Smooth muscle cell (in vitro differentiated cells): ENCODE data around the gene ATF6B. TPM values are rescaled to one million over a fixed set of nuclear protein-coding genes. Genes with fewer than 3 reads are reported as not detected.

Source experiments
- DNase-seq: peaks from one replicate; lab custom pipeline; 2025; ENCODE audit not compliant: unreplicated experiment; lab: John Stamatoyannopoulos, UW
- H2AFZ ChIP-seq: fragments of 200-600 bp; sonication (generic); 2 replicates; pipeline ENCODE4 v1.6.0; 2016; ENCODE audit warnings: antibody characterized with exemption, low read depth, mild to moderate bottlenecking
- H3F3A ChIP-seq: fragments of 200-600 bp; sonication (generic); 2 replicates; pipeline ENCODE4 v1.6.0; 2017; ENCODE audit warnings: antibody characterized with exemption, low read depth
- H3K27ac ChIP-seq: fragments of 200-600 bp; sonication (generic); 2 replicates; pipeline ENCODE4 v1.5.1; 2016; ENCODE audit warnings: low read depth, mild to moderate bottlenecking
- H3K27me3 ChIP-seq: fragments of 200-600 bp; sonication (generic); 2 replicates; pipeline ENCODE4 v1.6.1; 2016; ENCODE audit warnings: low read depth, mild to moderate bottlenecking
- H3K36me3 ChIP-seq: fragments of 200-600 bp; sonication (generic); 2 replicates; pipeline ENCODE4 v1.5.1; 2016; ENCODE audit warnings: low read depth
- H3K4me1 ChIP-seq: fragments of 200-600 bp; sonication (generic); 2 replicates; pipeline ENCODE4 v1.5.1; 2016; ENCODE audit warnings: low read depth
- H3K4me2 ChIP-seq: fragments of 200-600 bp; sonication (generic); 2 replicates; pipeline ENCODE4 v1.6.0; 2016; ENCODE audit warnings: mild to moderate bottlenecking
- H3K4me3 ChIP-seq: fragments of 200-600 bp; sonication (generic); 2 replicates; pipeline ENCODE4 v1.5.1; 2016; ENCODE audit warnings: mild to moderate bottlenecking
- H3K79me2 ChIP-seq: fragments of 200-600 bp; sonication (generic); 2 replicates; pipeline ENCODE4 v1.6.0; 2016; ENCODE audit warnings: low read depth, mild to moderate bottlenecking
- H3K9ac ChIP-seq: fragments of 200-600 bp; sonication (generic); 2 replicates; pipeline ENCODE4 v1.6.0; 2016; ENCODE audit warnings: low read depth
- H3K9me3 ChIP-seq: fragments of 200-600 bp; sonication (generic); replicated peaks from 2 replicates; pipeline ENCODE4 v1.5.1; 2016; ENCODE audit warnings: low read depth
- H4K20me1 ChIP-seq: fragments of 200-600 bp; sonication (generic); 2 replicates; pipeline ENCODE4 v1.6.0; 2016; ENCODE audit warnings: low read depth
- WGBS: methylation state at CpG from one replicate; pipeline ENCODE4 v1.1.7; 2016; ENCODE audit warnings: low lambda C conversion rate; 5-methylcytosine and 5-hydroxymethylcytosine counted together
- polyA plus RNA-seq: library from polyadenylated mRNA; unstranded; fragments of >200 nt; fragmentation: Nextera tagmentation; extraction: Ambion mirVana; gene quantifications from 2 replicates; pipeline ENCODE4 v1.2.1, GENCODE V29; 2016
- total RNA-seq: library from RNA; depleted of rRNA; stranded (reverse); fragments of >200 nt; gene quantifications from 2 replicates; pipeline ENCODE4 v1.2.3, GENCODE V29; 2014
- TF ChIP-seq, protein P1 (sequence below): fragments of 200-600 bp; sonication (generic); IDR thresholded peaks from 2 replicates; pipeline ENCODE4 v1.5.1; 2017; ENCODE audit warnings: borderline replicate concordance, mild to moderate bottlenecking, antibody characterized with exemption; ENCODE audit not compliant: insufficient read depth, poor library complexity, severe bottlenecking

ATF6B gene
- total and polyA plus RNA-seq, 2 experiments from 2014 or later: 22.2 to 22.5 TPM

DNA sequence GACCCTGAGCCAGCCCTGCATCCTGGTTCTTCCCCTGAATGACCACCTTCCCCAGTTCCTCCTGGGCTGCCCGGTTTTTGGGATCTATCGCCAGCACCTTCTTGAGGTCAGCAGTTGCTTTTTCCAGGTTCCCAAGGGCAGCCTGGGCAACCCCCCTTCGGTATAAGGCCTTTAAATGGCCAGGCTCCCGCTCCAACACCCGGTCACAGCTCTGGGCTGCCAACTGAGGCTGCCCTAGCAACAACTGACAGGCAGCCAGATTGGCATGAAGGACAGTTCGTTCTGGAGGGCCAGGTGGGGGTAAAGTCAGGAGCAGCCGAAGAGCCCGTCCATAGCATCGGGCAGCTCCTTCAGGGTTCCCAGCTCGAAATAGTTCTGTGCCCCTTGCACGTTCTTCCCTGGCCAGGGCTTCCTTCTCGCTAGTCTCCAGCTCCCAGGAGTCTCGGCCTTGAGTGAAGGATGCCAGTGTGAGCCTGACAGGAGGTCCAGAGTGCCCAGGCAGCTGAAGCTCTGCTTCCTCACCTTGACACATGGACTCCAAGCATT is 778 bp upstream of the ATF6B start:
- TF ChIP-seq, protein P1, sequence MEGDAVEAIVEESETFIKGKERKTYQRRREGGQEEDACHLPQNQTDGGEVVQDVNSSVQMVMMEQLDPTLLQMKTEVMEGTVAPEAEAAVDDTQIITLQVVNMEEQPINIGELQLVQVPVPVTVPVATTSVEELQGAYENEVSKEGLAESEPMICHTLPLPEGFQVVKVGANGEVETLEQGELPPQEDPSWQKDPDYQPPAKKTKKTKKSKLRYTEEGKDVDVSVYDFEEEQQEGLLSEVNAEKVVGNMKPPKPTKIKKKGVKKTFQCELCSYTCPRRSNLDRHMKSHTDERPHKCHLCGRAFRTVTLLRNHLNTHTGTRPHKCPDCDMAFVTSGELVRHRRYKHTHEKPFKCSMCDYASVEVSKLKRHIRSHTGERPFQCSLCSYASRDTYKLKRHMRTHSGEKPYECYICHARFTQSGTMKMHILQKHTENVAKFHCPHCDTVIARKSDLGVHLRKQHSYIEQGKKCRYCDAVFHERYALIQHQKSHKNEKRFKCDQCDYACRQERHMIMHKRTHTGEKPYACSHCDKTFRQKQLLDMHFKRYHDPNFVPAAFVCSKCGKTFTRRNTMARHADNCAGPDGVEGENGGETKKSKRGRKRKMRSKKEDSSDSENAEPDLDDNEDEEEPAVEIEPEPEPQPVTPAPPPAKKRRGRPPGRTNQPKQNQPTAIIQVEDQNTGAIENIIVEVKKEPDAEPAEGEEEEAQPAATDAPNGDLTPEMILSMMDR: no peak
- DNase-seq: no peak
- Histone ChIP-seq H3K4me3 (peak overlapping the region; percentile 95), H4K20me1 (no peaks in the 10 kb centered on the region), H3K27me3 (no peaks in the 10 kb centered on the region), H3K36me3 (peaks cover 3% of the 10 kb centered on the region), H2AFZ (no peak overlapping the region), H3K4me2 (peak overlapping the region; percentile 99), H3K4me1 (peaks cover 21% of the 10 kb centered on the region), H3K27ac (peak overlapping the region; percentile 80), H3K79me2 (peaks cover 25% of the 10 kb centered on the region), H3K9me3 (no peaks in the 10 kb centered on the region), H3F3A (peaks cover 4% of the 10 kb centered on the region), H3K9ac (peak overlapping the region; percentile 91)
- WGBS: 93% methylated on average over 13 of the region's 13 CpGs

DNA sequence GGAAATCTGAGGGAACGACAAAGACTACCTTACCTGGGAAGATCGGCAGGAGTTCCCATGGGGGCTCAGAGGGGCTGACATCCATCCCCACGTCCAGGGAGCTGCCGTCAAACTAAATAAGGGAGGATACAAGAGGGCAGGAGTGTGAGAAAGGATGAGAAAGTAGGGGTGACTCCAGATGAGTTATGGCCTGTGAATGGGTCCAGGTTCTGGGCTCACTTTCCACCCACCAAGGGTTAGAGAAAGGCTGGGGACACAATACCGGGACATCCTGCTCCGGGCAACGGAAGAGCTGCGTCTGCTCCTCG is 683 bp downstream of the ATF6B start:
- peaks cover 3% of the 10 kb centered on the region for H3K36me3 ChIP-seq
- TF ChIP-seq, protein P1: no peak

DNA sequence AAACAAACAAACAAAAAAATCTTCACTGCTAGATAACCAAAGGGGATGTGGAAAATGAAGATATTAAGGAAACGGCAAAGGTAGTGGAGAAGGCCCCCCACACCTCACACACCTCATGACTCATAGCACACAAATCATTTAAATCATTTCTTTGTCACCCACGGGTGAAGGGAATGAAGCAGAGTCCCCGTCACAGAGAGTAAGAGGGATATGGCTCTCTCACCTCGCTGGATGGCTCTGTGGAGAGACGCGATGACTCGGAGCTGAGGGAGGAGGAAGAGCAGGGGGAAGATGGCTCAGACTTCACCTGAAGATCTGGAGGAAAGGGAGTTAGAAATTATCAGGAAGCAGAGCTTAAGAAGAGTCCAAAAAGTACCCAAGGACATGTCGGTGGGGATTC is 1.2 kb downstream of the ATF6B start:
- Histone ChIP-seq H3K9ac (peak overlapping the region; percentile 98), H3K9me3 (no peaks in the 10 kb centered on the region), H3K79me2 (peaks cover 25% of the 10 kb centered on the region), H3K36me3 (peaks cover 3% of the 10 kb centered on the region), H3K4me1 (peaks cover 21% of the 10 kb centered on the region), H3K27me3 (no peaks in the 10 kb centered on the region), H2AFZ (no peak overlapping the region), H3K4me3 (peak overlapping the region; percentile 99), H3F3A (peaks cover 4% of the 10 kb centered on the region), H3K4me2 (peak overlapping the region; percentile 97), H4K20me1 (no peaks in the 10 kb centered on the region), H3K27ac (peak overlapping the region; percentile 95)
- WGBS: 75% methylated on average over 8 of the region's 8 CpGs
- TF ChIP-seq, protein P1: no peak
- no peak for DNase-seq

More for the DNA sequence above, 683 bp downstream of the ATF6B start:
- Histone ChIP-seq H3K27me3 (no peaks in the 10 kb centered on the region), H3K27ac (peak overlapping the region; percentile 95), H3K4me3 (peak overlapping the region; percentile 99), H2AFZ (peak overlapping the region; percentile 99), H3F3A (peaks cover 4% of the 10 kb centered on the region), H3K79me2 (peaks cover 25% of the 10 kb centered on the region), H3K4me1 (peaks cover 21% of the 10 kb centered on the region), H3K9me3 (no peaks in the 10 kb centered on the region), H4K20me1 (no peaks in the 10 kb centered on the region), H3K9ac (peak overlapping the region; percentile 98), H3K4me2 (peak overlapping the region; percentile 97)
- DNase-seq: no peak
- 23% methylated on average over 9 of the region's 9 CpGs for WGBS

DNA sequence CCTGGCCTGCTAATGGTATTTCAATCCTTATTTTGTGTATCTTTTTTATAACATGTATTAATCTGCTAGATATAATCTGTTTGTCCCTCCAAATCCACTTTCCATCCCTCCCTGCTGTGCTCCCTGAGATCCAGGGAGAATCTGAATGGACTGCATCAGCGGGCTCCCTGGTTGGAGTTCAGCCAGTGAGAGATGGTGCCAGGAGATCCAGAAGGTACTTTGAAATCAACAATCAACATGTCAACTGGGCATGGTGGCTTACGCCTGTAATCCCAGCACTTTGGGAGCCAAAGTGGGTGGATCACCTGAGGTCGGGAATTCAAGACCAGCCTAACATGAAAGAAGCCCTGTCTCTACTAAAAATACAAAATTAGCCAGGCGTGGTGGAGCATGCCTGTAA is 4.4 kb downstream of the ATF6B start:
- no peak overlapping the region for H2AFZ ChIP-seq

More for the DNA sequence above, 4.4 kb downstream of the ATF6B start:
- H3K79me2 ChIP-seq: peaks cover 15% of the 10 kb centered on the region
- H3K4me2 ChIP-seq: no peak overlapping the region
- 97% methylated on average over 4 of the region's 4 CpGs for WGBS
- no peak for DNase-seq
- TF ChIP-seq, protein P1: no peak
- H3F3A ChIP-seq: no peaks in the 10 kb centered on the region
- H3K9ac ChIP-seq: no peak overlapping the region
- peaks cover 12% of the 10 kb centered on the region for H3K4me1 ChIP-seq
- no peaks in the 10 kb centered on the region for H4K20me1 ChIP-seq
- H3K36me3 ChIP-seq: peaks cover 3% of the 10 kb centered on the region
- H3K9me3 ChIP-seq: no peaks in the 10 kb centered on the region
- no peak overlapping the region for H3K4me3 ChIP-seq
- no peaks in the 10 kb centered on the region for H3K27me3 ChIP-seq
- no peak overlapping the region for H3K27ac ChIP-seq
